ENCODE data around the gene RETREG3. TPM values are rescaled to one million over a fixed set of nuclear protein-coding genes. Genes with fewer than 3 reads are reported as not detected.
A peak's percentile ranks its signal among the peaks of the same experiment; 100 is the strongest.

The RETREG3 gene
- total and polyA plus RNA-seq, 2 of the 13 experiments (the other 11 are each of a cell fraction or from before 2014, with no cell fraction given): 47.0 to 55.8 TPM

- TF ChIP-seq, protein P1, sequence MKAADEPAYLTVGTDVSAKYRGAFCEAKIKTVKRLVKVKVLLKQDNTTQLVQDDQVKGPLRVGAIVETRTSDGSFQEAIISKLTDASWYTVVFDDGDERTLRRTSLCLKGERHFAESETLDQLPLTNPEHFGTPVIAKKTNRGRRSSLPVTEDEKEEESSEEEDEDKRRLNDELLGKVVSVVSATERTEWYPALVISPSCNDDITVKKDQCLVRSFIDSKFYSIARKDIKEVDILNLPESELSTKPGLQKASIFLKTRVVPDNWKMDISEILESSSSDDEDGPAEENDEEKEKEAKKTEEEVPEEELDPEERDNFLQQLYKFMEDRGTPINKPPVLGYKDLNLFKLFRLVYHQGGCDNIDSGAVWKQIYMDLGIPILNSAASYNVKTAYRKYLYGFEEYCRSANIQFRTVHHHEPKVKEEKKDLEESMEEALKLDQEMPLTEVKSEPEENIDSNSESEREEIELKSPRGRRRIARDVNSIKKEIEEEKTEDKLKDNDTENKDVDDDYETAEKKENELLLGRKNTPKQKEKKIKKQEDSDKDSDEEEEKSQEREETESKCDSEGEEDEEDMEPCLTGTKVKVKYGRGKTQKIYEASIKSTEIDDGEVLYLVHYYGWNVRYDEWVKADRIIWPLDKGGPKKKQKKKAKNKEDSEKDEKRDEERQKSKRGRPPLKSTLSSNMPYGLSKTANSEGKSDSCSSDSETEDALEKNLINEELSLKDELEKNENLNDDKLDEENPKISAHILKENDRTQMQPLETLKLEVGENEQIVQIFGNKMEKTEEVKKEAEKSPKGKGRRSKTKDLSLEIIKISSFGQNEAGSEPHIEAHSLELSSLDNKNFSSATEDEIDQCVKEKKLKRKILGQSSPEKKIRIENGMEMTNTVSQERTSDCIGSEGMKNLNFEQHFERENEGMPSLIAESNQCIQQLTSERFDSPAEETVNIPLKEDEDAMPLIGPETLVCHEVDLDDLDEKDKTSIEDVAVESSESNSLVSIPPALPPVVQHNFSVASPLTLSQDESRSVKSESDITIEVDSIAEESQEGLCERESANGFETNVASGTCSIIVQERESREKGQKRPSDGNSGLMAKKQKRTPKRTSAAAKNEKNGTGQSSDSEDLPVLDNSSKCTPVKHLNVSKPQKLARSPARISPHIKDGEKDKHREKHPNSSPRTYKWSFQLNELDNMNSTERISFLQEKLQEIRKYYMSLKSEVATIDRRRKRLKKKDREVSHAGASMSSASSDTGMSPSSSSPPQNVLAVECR (CRISPR knock-in tag; IDR thresholded peaks at IDR 0.05; ENCODE audit: borderline replicate concordance): peak; percentile 95
- TF ChIP-seq ZFP41 (CRISPR knock-in tag; IDR thresholded peaks at IDR 0.05; ENCODE audit: borderline replicate concordance): no peak
- peak; percentile 82; the same call in 1 of the 2 replicates for TF ChIP-seq ZNF350 (CRISPR knock-in tag; IDR thresholded peaks at IDR 0.05; ENCODE audit: borderline replicate concordance, low read depth)
- TF ChIP-seq, protein P2, sequence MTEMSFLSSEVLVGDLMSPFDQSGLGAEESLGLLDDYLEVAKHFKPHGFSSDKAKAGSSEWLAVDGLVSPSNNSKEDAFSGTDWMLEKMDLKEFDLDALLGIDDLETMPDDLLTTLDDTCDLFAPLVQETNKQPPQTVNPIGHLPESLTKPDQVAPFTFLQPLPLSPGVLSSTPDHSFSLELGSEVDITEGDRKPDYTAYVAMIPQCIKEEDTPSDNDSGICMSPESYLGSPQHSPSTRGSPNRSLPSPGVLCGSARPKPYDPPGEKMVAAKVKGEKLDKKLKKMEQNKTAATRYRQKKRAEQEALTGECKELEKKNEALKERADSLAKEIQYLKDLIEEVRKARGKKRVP (CRISPR knock-in tag; IDR thresholded peaks at IDR 0.05): no peak
- TF ChIP-seq, protein P3, sequence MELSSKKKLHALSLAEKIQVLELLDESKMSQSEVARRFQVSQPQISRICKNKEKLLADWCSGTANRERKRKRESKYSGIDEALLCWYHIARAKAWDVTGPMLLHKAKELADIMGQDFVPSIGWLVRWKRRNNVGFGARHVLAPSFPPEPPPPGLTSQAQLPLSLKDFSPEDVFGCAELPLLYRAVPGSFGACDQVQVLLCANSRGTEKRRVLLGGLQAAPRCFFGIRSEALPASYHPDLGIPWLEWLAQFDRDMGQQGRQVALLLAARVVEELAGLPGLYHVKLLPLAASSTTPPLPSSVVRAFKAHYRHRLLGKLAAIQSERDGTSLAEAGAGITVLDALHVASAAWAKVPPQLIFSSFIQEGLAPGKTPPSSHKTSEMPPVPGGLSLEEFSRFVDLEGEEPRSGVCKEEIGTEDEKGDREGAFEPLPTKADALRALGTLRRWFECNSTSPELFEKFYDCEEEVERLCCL (CRISPR knock-in tag; IDR thresholded peaks at IDR 0.05; ENCODE audit: borderline replicate concordance): no peak
- TF ChIP-seq ZNF883 (CRISPR knock-in tag; IDR thresholded peaks at IDR 0.05; ENCODE audit: not compliant biosample characterization): peak; percentile 30
- TF ChIP-seq, protein P4, sequence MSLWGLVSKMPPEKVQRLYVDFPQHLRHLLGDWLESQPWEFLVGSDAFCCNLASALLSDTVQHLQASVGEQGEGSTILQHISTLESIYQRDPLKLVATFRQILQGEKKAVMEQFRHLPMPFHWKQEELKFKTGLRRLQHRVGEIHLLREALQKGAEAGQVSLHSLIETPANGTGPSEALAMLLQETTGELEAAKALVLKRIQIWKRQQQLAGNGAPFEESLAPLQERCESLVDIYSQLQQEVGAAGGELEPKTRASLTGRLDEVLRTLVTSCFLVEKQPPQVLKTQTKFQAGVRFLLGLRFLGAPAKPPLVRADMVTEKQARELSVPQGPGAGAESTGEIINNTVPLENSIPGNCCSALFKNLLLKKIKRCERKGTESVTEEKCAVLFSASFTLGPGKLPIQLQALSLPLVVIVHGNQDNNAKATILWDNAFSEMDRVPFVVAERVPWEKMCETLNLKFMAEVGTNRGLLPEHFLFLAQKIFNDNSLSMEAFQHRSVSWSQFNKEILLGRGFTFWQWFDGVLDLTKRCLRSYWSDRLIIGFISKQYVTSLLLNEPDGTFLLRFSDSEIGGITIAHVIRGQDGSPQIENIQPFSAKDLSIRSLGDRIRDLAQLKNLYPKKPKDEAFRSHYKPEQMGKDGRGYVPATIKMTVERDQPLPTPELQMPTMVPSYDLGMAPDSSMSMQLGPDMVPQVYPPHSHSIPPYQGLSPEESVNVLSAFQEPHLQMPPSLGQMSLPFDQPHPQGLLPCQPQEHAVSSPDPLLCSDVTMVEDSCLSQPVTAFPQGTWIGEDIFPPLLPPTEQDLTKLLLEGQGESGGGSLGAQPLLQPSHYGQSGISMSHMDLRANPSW (CRISPR knock-in tag; IDR thresholded peaks at IDR 0.05; ENCODE audit: borderline replicate concordance): no peak
- TF ChIP-seq, protein P5, sequence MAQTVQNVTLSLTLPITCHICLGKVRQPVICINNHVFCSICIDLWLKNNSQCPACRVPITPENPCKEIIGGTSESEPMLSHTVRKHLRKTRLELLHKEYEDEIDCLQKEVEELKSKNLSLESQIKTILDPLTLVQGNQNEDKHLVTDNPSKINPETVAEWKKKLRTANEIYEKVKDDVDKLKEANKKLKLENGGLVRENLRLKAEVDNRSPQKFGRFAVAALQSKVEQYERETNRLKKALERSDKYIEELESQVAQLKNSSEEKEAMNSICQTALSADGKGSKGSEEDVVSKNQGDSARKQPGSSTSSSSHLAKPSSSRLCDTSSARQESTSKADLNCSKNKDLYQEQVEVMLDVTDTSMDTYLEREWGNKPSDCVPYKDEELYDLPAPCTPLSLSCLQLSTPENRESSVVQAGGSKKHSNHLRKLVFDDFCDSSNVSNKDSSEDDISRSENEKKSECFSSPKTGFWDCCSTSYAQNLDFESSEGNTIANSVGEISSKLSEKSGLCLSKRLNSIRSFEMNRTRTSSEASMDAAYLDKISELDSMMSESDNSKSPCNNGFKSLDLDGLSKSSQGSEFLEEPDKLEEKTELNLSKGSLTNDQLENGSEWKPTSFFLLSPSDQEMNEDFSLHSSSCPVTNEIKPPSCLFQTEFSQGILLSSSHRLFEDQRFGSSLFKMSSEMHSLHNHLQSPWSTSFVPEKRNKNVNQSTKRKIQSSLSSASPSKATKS (CRISPR knock-in tag; IDR thresholded peaks at IDR 0.05): no peak
- TF ChIP-seq ZNF605 (CRISPR knock-in tag; IDR thresholded peaks at IDR 0.05): peak; percentile 96
- TF ChIP-seq ZNF136 (CRISPR knock-in tag; IDR thresholded peaks at IDR 0.05; ENCODE audit: low read depth): peak; percentile 30; the same call in 1 of the 2 replicates
- TF ChIP-seq ZSCAN31 (CRISPR knock-in tag; IDR thresholded peaks at IDR 0.05; ENCODE audit: low read depth): peak; percentile 77; the same call in 1 of the 2 replicates
- peak; percentile 53; the same call in 1 of the 2 replicates for TF ChIP-seq ZNF710 (CRISPR knock-in tag; IDR thresholded peaks at IDR 0.05; ENCODE audit: borderline replicate concordance)
Observed at GRCh38 chr17:42536372-42537155, 72.6 kb downstream of the RETREG3 start (continued).

Data from HepG2 (cell line).